Measurements from ENCODE around the gene ELMO1. TPM values are rescaled to one million over a fixed set of nuclear protein-coding genes. Genes with fewer than 3 reads are reported as not detected.

The ELMO1 gene
- polyA plus RNA-seq, 1 experiment, result not detected

DNA sequence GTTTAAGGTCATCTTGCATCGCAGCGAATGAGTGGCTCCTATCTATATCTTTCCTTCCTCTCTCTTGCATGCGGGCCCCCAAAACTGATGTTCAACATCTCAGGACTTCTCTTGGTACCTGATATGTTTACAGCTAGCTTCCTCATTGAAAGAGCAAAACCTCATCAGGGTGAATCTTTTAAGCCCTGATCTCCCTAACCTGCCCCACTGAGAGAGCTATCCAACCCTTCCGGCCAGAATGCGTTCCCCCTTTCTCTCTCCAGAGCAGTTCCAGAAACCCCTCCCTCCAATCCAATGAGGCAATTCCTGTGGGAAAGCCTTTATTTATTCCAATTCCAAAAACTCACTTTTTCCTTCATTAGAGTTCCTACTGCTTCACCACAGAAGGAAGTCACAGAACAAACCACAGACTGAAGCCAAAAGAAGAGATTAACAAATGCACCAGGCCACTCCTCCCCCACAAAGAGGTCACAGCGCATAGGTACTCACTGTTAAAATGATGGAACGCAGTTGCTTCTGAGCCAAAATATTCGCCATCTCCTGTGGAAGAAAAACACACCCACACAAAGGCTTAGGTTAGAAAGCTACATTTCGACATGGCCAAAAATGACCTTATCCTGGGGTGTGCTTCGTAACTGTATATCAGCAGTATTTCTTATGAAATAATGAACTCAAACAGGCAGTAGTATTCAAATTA lies 232.4 kb downstream of the ELMO1 start:
- POLR2A ChIA-PET, result no interaction called here
- TF ChIP-seq, protein P1, sequence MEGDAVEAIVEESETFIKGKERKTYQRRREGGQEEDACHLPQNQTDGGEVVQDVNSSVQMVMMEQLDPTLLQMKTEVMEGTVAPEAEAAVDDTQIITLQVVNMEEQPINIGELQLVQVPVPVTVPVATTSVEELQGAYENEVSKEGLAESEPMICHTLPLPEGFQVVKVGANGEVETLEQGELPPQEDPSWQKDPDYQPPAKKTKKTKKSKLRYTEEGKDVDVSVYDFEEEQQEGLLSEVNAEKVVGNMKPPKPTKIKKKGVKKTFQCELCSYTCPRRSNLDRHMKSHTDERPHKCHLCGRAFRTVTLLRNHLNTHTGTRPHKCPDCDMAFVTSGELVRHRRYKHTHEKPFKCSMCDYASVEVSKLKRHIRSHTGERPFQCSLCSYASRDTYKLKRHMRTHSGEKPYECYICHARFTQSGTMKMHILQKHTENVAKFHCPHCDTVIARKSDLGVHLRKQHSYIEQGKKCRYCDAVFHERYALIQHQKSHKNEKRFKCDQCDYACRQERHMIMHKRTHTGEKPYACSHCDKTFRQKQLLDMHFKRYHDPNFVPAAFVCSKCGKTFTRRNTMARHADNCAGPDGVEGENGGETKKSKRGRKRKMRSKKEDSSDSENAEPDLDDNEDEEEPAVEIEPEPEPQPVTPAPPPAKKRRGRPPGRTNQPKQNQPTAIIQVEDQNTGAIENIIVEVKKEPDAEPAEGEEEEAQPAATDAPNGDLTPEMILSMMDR (IDR thresholded peaks at IDR 0.05; ENCODE audit: insufficient read depth, low read depth, low read length), result no peak
- CTCF ChIA-PET, result no interaction called here
- H3K4me3 ChIP-seq (ENCODE audit: low read depth, low read length), result no peak overlapping the region
- no peaks in the 10 kb centered on the region for H3K27me3 ChIP-seq (ENCODE audit: control insufficient read depth, insufficient read depth, low read length)
- no peaks in the 10 kb centered on the region for H3K36me3 ChIP-seq (ENCODE audit: control insufficient read depth, insufficient read depth, low read length)
- no peak for DNase-seq (ENCODE audit: low read depth)

DNA sequence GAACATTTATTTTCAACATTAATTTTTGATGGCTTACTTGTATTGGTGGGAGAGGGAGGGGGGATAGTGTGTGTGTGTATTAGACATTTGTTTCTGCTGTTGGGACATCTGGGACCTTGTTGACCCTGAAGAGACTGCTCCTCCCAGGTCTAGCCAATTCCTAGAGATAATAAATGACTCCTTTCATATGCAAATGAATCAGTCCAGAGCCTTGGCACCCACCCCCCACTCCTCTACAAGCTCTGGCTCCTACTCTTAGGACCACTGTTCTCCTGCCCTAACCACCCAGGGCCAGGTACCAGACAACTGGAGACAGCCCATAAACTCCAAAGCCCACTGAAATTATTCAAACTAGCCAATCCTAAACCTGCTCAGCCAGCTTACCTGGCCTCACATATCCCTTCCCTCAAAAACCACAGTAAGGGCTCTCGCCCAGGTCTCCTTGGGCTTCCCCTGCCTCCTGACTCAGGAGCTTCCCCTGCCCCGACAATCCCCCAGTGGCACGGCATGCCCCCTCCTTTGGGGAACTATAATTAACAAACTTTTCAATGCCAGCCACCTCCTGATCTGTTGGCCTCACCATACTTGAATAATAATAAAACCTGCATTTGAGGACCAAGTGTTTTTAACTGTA lies 233.3 kb downstream of the ELMO1 start:
- Histone ChIP-seq H3K27me3 (ENCODE audit: control insufficient read depth, insufficient read depth, low read length) (no peaks in the 10 kb centered on the region), H3K4me3 (ENCODE audit: low read depth, low read length) (no peak overlapping the region), H3K36me3 (ENCODE audit: control insufficient read depth, insufficient read depth, low read length) (no peaks in the 10 kb centered on the region)
- DNase-seq (ENCODE audit: low read depth), result no peak
- TF ChIP-seq, protein P1 (IDR thresholded peaks at IDR 0.05; ENCODE audit: insufficient read depth, low read depth, low read length), result no peak
- CTCF ChIA-PET, result no interaction called here
- POLR2A ChIA-PET, result no interaction called here

DNA sequence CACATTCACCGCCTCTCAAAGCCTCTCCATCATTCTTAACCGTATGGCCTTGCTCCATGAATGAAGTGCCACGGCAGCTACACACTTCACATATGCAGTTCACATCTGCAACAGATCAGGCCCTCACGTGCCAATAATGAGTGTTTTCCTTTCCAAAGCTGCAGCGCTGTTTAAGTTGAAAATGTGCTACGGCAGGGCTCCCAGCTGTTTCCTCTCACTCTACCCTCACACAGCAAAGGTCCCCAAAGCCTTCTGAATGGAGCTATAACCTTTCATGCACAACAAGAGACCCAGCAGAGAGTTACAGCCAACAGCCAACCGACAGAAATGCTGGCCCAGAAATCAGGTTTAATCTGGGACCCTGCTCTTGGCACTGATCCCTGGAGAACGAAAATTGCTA lies 236.1 kb downstream of the ELMO1 start:
- no peak overlapping the region for H3K4me3 ChIP-seq (ENCODE audit: low read depth, low read length)
- H3K27me3 ChIP-seq (ENCODE audit: control insufficient read depth, insufficient read depth, low read length), result no peaks in the 10 kb centered on the region
- POLR2A ChIA-PET, result no interaction called here
- TF ChIP-seq, protein P1 (IDR thresholded peaks at IDR 0.05; ENCODE audit: insufficient read depth, low read depth, low read length), result no peak
- no peaks in the 10 kb centered on the region for H3K36me3 ChIP-seq (ENCODE audit: control insufficient read depth, insufficient read depth, low read length)
- DNase-seq (ENCODE audit: low read depth), result no peak
- CTCF ChIA-PET, result interaction anchor here (1.0 to 2.3 kb wide), 2 partner anchors 12 to 14 kb away, joined by 5 to 12 read pairs; no protein-coding TSS in a partner anchor

DNA sequence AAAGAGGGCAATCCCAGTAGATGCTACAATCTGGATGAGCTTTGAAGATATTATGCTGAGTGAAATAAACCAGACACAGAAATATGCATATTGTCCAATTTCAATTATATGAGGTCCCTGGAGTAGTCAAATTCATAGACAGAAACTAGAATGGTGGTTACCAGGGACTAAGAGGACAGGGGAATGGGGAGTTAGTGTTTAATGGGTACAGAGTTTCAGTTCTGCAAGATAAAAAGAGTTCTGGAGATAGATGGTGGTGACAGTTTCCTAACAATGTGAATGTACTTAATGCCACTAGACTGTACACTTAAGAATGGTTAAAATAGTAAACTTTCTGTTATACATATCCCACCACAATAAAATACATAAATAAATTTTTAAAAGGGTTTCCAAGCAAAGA lies 236.6 kb downstream of the ELMO1 start:
- TF ChIP-seq, protein P1 (IDR thresholded peaks at IDR 0.05; ENCODE audit: insufficient read depth, low read depth, low read length), result no peak
- H3K36me3 ChIP-seq (ENCODE audit: control insufficient read depth, insufficient read depth, low read length), result no peaks in the 10 kb centered on the region
- no peak overlapping the region for H3K4me3 ChIP-seq (ENCODE audit: low read depth, low read length)
- no peak for DNase-seq (ENCODE audit: low read depth)
- H3K27me3 ChIP-seq (ENCODE audit: control insufficient read depth, insufficient read depth, low read length), result no peaks in the 10 kb centered on the region
- CTCF ChIA-PET, result no interaction called here
- POLR2A ChIA-PET, result no interaction called here

DNA sequence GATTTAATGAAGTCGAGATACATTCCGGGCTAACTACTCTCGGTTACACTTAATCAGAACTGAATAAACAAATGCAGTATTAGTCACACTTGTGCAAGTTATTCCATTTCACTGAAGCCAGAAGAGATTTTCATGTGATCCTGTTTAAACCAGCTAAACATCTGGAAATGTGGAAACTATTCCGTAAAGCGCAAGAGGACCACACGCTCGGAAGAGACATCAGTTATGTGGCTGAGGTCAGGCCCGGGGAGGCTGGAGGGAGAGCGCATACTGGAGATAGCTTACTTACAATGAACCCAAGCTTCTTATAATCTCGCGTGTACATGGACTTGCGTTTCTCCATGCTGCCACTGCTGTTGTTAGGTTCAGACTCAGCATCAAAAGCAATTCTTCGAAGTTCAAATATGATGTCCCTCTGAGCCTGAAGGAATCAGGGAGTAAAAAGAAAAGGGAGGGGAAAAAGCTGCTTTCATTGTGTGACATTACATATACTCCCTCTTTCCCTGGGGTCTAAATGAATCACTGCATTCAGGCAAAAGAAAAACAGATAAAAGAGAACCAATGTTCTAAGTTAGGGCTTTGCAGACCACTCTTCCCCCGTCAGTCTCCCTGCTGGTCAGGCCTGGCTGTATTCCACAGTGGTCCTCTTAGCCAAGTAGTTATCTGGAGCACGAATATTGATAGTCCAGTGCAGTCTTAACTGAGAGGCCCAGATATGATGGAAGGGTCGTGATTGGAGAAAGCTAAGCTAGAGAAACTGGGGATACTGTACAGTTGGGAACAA lies 237.4 kb downstream of the ELMO1 start:
- TF ChIP-seq, protein P1 (IDR thresholded peaks at IDR 0.05; ENCODE audit: insufficient read depth, low read depth, low read length), result no peak
- H3K36me3 ChIP-seq (ENCODE audit: control insufficient read depth, insufficient read depth, low read length), result no peaks in the 10 kb centered on the region
- H3K4me3 ChIP-seq (ENCODE audit: low read depth, low read length), result no peak overlapping the region
- no peaks in the 10 kb centered on the region for H3K27me3 ChIP-seq (ENCODE audit: control insufficient read depth, insufficient read depth, low read length)
- ChIA-PET POLR2A (no interaction called here), CTCF (interaction anchor here (0.7 to 1.5 kb wide), 4 partner anchors 10 to 623 kb away, joined by 3 to 5 read pairs (median 3); no protein-coding TSS in a partner anchor)
- DNase-seq (ENCODE audit: low read depth), result peak; percentile 35

Data from BJ (cell line).